B cell (primary cell): ENCODE results near the gene SWT1.

ENCODE experiments used
- EZH2 ChIP-seq: IDR thresholded peaks from 2 replicates; pipeline ENCODE4 v1.6.1; 2012; ENCODE audit warnings: borderline replicate concordance, low read depth, mild to moderate bottlenecking, moderate library complexity, low read length; ENCODE audit not compliant: insufficient read depth, poor library complexity, severe bottlenecking
- TF ChIP-seq, protein P1 (sequence below): fragments of 200-600 bp; IDR thresholded peaks from one replicate; pipeline ENCODE4 v1.8.0; 2022; ENCODE audit warnings: antibody characterized with exemption, mild to moderate bottlenecking

DNA sequence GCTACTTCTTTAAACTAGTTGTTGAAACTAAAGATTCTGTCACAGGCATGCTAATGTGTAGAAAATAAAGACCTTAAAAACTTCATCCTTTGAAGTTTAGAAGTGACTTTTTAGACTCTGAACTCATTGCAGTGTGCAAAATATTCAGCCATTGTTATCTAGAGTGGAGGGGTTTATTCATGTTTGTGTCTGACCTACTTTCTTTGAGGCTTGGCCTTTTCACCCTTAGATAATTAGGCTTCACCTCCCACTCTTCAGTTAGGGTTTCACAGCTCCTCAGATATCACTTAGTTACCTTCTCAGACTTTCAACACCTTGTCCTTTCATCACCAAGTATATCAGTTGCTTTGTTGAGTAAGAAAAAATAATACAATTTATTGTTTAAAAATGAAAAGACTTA is 84.2 kb downstream of the SWT1 start:
- TF ChIP-seq, protein P1, sequence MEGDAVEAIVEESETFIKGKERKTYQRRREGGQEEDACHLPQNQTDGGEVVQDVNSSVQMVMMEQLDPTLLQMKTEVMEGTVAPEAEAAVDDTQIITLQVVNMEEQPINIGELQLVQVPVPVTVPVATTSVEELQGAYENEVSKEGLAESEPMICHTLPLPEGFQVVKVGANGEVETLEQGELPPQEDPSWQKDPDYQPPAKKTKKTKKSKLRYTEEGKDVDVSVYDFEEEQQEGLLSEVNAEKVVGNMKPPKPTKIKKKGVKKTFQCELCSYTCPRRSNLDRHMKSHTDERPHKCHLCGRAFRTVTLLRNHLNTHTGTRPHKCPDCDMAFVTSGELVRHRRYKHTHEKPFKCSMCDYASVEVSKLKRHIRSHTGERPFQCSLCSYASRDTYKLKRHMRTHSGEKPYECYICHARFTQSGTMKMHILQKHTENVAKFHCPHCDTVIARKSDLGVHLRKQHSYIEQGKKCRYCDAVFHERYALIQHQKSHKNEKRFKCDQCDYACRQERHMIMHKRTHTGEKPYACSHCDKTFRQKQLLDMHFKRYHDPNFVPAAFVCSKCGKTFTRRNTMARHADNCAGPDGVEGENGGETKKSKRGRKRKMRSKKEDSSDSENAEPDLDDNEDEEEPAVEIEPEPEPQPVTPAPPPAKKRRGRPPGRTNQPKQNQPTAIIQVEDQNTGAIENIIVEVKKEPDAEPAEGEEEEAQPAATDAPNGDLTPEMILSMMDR: no peak
- TF ChIP-seq EZH2: no peak
